NT2/D1 (cell line): ENCODE results near the gene TSPAN8.

Experiments
- DNase-seq: peaks from one replicate; pipeline ENCODE4 v3.0.0-alpha.2; 2011; ENCODE audit warnings: low read depth, low spot score
- H3K27me3 ChIP-seq: 2 replicates; pipeline ENCODE4 v1.6.0; 2011; ENCODE audit warnings: mild to moderate bottlenecking; ENCODE audit not compliant: insufficient read length, insufficient read depth
- H3K36me3 ChIP-seq: 2 replicates; pipeline ENCODE4 v1.6.1; 2011; ENCODE audit warnings: mild to moderate bottlenecking, low read length, mixed read lengths; ENCODE audit not compliant: insufficient read depth, insufficient read length
- H3K4me1 ChIP-seq: 2 replicates; pipeline ENCODE4 v1.5.1; 2011; ENCODE audit not compliant: insufficient read depth, insufficient read length
- H3K4me3 ChIP-seq: 2 replicates; pipeline ENCODE4 v1.5.1; 2011; ENCODE audit warnings: low read depth; ENCODE audit not compliant: insufficient read length
- H3K9ac ChIP-seq: 2 replicates; pipeline ENCODE4 v1.6.0; 2011; ENCODE audit warnings: low read depth; ENCODE audit not compliant: insufficient read length
- H3K9me3 ChIP-seq: 2 replicates; pipeline ENCODE4 v1.5.1; 2011; ENCODE audit warnings: mild to moderate bottlenecking, low read length; ENCODE audit not compliant: insufficient read depth
- SUZ12 ChIP-seq: IDR thresholded peaks from 2 replicates; pipeline ENCODE4 v1.6.1; 2011; ENCODE audit not compliant: insufficient read length, insufficient read depth; ENCODE audit errors: extremely low read depth
- YY1 ChIP-seq: IDR thresholded peaks from 2 replicates; pipeline ENCODE4 v1.6.1; 2011; ENCODE audit not compliant: insufficient read length, insufficient read depth
- ZNF274 ChIP-seq: IDR thresholded peaks from 2 replicates; pipeline ENCODE4 v1.6.1; 2011; ENCODE audit warnings: mild to moderate bottlenecking, low read depth, low read length

TSPAN8 gene

DNA sequence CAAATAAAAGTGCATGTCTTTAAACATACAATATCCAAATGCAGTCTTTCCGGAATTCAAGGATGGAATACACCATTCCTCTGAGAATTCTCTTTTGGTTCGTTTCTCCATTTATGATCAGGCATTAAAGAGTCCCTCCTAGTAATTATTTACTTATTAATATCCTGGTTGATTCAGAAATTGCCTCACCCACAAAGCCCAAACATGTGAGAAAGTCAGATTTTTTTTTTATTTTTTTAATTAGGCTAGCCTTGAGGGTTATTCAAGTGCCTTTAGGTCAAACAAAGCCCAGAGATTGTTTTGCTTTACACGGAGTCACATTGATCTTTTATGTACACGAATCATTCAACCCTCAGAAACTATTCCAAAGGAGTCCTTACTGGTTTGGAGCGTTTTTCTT is 6.4 kb upstream of the TSPAN8 start:
- Histone ChIP-seq H3K4me3 (no peak overlapping the region), H3K27me3 (no peaks in the 10 kb centered on the region), H3K9me3 (0 out of 2 replicates have a peak, but pooled peaks cover 8% of the 10 kb centered on the region), H3K36me3 (no peaks in the 10 kb centered on the region), H3K4me1 (no peaks in the 10 kb centered on the region), H3K9ac (no peak overlapping the region)
- TF ChIP-seq SUZ12 (no peak), ZNF274 (no peak), YY1 (no peak)
- DNase-seq: no peak

DNA sequence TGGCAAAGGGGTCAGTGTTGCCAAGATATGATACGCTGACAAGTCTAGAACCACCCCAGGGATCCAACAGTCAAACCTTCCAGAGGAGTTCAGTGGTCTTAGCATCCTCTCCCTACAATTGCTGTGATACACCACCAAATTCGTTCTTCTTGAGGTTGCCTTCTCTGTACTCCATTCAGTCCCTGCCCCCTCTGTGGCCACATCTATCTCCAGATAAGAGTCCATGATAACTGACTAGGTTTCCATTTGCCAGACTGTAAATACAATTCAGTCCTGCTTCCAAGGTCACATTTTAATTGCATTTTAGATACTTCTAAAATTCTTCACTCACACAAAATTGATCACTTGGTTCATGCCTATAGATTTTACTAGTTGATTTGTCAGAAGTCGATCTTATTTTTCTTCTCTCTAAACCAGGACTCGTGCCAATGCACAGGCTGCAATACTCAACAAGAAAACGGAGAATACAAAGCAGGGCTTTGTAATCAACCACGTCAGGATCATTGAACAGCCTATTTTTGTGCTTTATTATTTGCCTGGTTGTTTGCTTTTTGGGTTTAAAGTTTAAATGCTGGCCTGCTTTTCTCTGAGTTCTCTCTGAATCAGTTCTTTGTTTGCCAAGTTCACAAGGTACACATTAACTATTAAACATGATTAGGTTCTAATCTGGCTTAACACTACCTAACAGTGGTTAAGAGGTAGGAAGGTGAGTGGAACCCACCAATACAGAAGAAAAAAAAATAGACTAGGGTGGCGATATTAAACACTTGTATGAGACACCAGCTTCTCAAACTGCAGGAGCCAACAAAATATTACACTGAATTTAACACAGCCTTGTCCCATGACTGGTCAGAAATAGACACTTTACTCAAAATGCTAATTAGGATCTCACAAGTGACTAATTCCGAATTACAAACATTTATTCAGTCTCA is 5.3 kb upstream of the TSPAN8 start:
- TF ChIP-seq SUZ12 (no peak), YY1 (no peak), ZNF274 (no peak)
- H3K4me3 ChIP-seq: no peak overlapping the region
- no peak for DNase-seq
- no peaks in the 10 kb centered on the region for H3K27me3 ChIP-seq
- no peaks in the 10 kb centered on the region for H3K4me1 ChIP-seq
- no peaks in the 10 kb centered on the region for H3K36me3 ChIP-seq
- 0 out of 2 replicates have a peak, but pooled peaks cover 8% of the 10 kb centered on the region for H3K9me3 ChIP-seq
- no peak overlapping the region for H3K9ac ChIP-seq

DNA sequence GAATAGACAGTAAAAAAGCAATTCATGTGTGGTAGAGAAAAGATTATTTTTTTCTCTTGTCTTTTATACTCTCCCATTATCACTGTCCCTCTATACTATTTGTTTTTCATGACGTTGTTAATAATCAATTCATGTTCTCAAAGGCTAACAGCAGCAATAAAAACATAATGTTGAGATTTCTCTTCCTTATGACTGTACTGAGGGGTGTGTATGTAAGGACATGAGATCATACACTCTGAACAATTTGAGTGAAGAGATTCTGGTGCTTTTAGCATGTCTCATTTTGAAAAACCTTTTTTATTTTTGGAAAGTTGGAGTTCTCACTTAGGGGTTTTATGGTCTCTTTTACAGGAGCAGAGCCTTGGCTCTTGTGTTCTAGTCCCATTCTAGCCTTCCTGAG is 3.8 kb upstream of the TSPAN8 start:
- Histone ChIP-seq H3K4me3 (no peak overlapping the region), H3K4me1 (no peaks in the 10 kb centered on the region), H3K27me3 (no peaks in the 10 kb centered on the region), H3K9me3 (0 out of 2 replicates have a peak, but pooled peaks cover 8% of the 10 kb centered on the region), H3K9ac (no peak overlapping the region), H3K36me3 (no peaks in the 10 kb centered on the region)
- DNase-seq: no peak
- TF ChIP-seq ZNF274 (no peak), YY1 (no peak), SUZ12 (no peak)

DNA sequence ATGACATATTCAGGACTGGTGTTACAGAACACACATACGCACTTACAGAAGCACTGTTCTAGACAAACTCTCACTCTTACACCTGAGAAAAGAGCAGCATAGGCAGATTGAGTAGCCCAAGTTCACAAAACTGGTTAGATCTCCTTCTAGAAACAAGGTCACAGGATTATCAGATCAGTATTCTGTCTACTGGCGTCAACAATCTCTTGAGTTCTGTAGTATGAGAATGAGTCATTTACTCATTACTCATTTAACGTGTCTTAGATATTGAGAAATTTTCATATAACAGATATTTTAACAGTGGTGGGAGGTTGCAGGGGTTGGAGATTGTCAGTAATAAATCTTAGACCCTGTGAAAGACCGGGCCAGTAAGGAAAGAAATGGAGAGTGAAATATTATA is 2.8 kb upstream of the TSPAN8 start:
- 0 out of 2 replicates have a peak, but pooled peaks cover 3% of the 10 kb centered on the region for H3K9me3 ChIP-seq
- no peak for DNase-seq
- no peaks in the 10 kb centered on the region for H3K4me1 ChIP-seq
- TF ChIP-seq ZNF274: no peak
- TF ChIP-seq YY1: no peak
- TF ChIP-seq SUZ12: no peak
- H3K27me3 ChIP-seq: no peaks in the 10 kb centered on the region
- H3K9ac ChIP-seq: no peak overlapping the region
- no peak overlapping the region for H3K4me3 ChIP-seq
- no peaks in the 10 kb centered on the region for H3K36me3 ChIP-seq

DNA sequence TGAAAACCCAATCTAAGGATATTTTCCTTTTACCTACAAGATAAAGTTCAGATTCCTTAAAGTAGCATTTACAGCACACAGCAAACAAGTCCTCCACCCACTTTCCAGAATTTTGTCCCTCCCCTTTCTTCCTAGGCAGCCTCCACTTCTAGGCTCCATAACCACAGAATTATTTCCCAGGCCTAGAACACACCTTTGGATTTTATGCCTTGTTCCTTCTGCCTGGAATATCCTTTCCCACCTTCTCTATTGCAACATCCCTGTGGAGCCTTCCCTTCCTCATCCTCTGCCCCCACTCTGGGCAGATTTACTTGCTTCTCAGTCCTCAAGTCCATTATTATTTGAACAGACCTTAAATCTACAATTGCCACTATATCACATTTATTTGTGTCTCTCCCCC is 2.1 kb upstream of the TSPAN8 start:
- TF ChIP-seq SUZ12 (no peak), YY1 (no peak), ZNF274 (no peak)
- no peak for DNase-seq
- H3K4me1 ChIP-seq: no peaks in the 10 kb centered on the region
- H3K9ac ChIP-seq: no peak overlapping the region
- no peaks in the 10 kb centered on the region for H3K9me3 ChIP-seq
- no peaks in the 10 kb centered on the region for H3K36me3 ChIP-seq
- no peak overlapping the region for H3K4me3 ChIP-seq
- H3K27me3 ChIP-seq: no peaks in the 10 kb centered on the region

DNA sequence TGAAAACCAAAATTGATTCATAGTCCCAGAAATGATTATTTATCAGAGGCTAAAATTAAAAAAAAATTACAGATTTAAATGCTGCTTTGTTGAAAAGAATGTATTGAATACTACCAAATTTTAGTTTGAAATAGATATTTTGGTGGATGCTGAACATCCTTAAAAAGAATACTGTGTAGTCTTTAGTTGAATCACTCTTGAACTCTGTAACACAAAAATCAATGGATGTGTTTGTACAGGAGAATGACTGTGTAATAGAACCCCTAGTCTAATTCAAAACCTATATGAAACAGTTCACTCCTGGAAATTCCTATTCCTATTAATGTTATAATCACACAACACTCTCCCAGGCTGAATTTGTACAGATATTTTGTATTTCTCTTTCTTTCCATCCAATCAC is 1.5 kb upstream of the TSPAN8 start:
- Histone ChIP-seq H3K36me3 (no peaks in the 10 kb centered on the region), H3K9me3 (no peaks in the 10 kb centered on the region), H3K27me3 (no peaks in the 10 kb centered on the region), H3K4me1 (no peaks in the 10 kb centered on the region), H3K9ac (no peak overlapping the region), H3K4me3 (no peak overlapping the region)
- DNase-seq: no peak
- TF ChIP-seq ZNF274 (no peak), SUZ12 (no peak), YY1 (no peak)

DNA sequence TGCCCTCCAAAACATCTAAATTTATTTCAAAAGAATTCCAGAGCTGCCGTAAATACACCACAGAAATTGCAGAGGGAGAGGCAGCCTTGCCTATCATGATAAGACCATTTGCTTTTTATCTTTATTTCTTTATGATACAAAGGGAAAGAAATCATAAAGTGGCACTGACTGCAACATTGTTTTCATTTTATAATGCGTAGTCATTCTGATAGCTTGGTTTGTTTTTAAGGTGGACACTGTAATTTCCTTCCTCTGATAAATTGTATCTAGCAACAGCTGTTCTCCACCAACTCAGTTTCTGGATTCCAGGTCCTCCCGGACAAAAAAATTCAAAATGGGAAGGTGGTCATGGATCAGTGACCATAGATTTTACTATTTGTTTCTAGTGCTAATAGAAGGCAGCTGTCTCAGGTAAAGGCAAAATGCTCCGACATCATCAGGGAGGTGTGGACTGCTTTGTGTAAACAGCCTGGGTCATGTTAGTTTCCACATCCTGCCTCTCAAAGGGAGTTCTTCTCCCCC is 623 bp upstream of the TSPAN8 start:
- Histone ChIP-seq H3K36me3 (no peaks in the 10 kb centered on the region), H3K27me3 (no peaks in the 10 kb centered on the region), H3K9me3 (no peaks in the 10 kb centered on the region), H3K4me3 (no peak overlapping the region), H3K4me1 (no peaks in the 10 kb centered on the region), H3K9ac (no peak overlapping the region)
- DNase-seq: no peak
- TF ChIP-seq ZNF274: no peak
